ENCODE data around the gene PRKCH. TPM values are rescaled to one million over a fixed set of nuclear protein-coding genes. Genes with fewer than 3 reads are reported as not detected.
A peak's percentile ranks its signal among the peaks of the same experiment; 100 is the strongest.

The PRKCH gene
- polyA plus RNA-seq, 3 donors = 3.6 to 6.2 (median 5.4) TPM

DNA sequence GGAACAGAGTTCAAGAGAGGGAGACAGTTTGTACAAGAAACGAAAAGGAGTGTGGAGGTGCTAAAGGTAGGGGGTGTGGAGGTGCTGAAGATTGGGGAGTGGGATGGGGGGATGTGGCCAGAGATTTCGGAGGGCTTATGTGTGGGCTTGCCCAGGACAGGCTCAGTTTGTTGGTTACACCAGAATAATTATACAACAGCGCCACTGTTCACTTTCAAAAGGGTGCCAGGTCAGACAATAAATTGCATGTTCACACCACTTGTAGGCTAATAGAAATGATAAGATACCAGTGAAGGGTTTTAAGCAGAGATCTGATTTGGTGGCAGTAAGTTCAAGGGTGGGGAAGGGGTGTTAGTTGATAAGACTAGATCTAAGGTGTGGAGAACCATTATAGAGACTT, 75.3 kb downstream of the PRKCH start:
- no peaks in the 10 kb centered on the region for H3K36me3 ChIP-seq (replicated peaks in 1 of 2; ENCODE audit: control insufficient read depth in 1 of 2, insufficient read depth in 2 of 2, low read length in 2 of 2)
- Mint-ChIP-seq H3K27ac (peak overlapping the region in 1 of 7 donors; percentile 39), H3K4me1 (peaks cover 5% of the 10 kb centered on the region), H3K27me3 (ENCODE audit: low read depth in 3 of 3) (peaks cover 0 to 4% (median 0%) of the 10 kb centered on the region in 3 donors), H3K36me3 (peaks cover 18 to 26% of the 10 kb centered on the region in 2 donors), H3K9me3 (no peaks in the 10 kb centered on the region), H3K4me3 (peak overlapping the region in 1 of 2 donors; percentile 42)
- H3K27ac ChIP-seq (ENCODE audit: low read depth in 1 of 2, low read length in 2 of 2) = no peak overlapping the region
- H3K4me3 ChIP-seq (replicated peaks in 1 of 3; ENCODE audit: low read depth in 2 of 3, low read length in 3 of 3) = no peak overlapping the region
- H3K4me2 ChIP-seq (replicated peaks; ENCODE audit: extremely low read depth, low read length, poor library complexity, severe bottlenecking) = no peak overlapping the region
- intact Hi-C loops (cut with micrococcal nuclease) = no loop called here
- TF ChIP-seq, protein P1, sequence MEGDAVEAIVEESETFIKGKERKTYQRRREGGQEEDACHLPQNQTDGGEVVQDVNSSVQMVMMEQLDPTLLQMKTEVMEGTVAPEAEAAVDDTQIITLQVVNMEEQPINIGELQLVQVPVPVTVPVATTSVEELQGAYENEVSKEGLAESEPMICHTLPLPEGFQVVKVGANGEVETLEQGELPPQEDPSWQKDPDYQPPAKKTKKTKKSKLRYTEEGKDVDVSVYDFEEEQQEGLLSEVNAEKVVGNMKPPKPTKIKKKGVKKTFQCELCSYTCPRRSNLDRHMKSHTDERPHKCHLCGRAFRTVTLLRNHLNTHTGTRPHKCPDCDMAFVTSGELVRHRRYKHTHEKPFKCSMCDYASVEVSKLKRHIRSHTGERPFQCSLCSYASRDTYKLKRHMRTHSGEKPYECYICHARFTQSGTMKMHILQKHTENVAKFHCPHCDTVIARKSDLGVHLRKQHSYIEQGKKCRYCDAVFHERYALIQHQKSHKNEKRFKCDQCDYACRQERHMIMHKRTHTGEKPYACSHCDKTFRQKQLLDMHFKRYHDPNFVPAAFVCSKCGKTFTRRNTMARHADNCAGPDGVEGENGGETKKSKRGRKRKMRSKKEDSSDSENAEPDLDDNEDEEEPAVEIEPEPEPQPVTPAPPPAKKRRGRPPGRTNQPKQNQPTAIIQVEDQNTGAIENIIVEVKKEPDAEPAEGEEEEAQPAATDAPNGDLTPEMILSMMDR (IDR thresholded peaks at IDR 0.05) = no peak
- no peaks in the 10 kb centered on the region for H3K79me2 ChIP-seq (ENCODE audit: insufficient read depth, low read length)
- H3K9ac ChIP-seq (ENCODE audit: insufficient read depth, low read length, poor library complexity, severe bottlenecking) = no peak overlapping the region
- DNase-seq = no peak
- no peaks in the 10 kb centered on the region for H4K20me1 ChIP-seq (ENCODE audit: insufficient read depth, low read length)
- no peaks in the 10 kb centered on the region for H3K9me3 ChIP-seq (replicated peaks in 1 of 2; ENCODE audit: control insufficient read depth in 1 of 2, insufficient read depth in 1 of 2, low read length in 2 of 2)
- H3K27me3 ChIP-seq (ENCODE audit: control insufficient read depth in 2 of 2, insufficient read depth in 2 of 2, low read length in 2 of 2) = no peaks in the 10 kb centered on the region
- 80% methylated on average over 1 of the region's 3 CpGs for WGBS (ENCODE audit: insufficient coverage)
- no peaks in the 10 kb centered on the region for H3K4me1 ChIP-seq (ENCODE audit: control insufficient read depth in 1 of 2, insufficient read depth in 2 of 2, low read length in 2 of 2)
- no peak overlapping the region for H2AFZ ChIP-seq (ENCODE audit: insufficient read depth, low read depth, low read length, poor library complexity, severe bottlenecking)

DNA sequence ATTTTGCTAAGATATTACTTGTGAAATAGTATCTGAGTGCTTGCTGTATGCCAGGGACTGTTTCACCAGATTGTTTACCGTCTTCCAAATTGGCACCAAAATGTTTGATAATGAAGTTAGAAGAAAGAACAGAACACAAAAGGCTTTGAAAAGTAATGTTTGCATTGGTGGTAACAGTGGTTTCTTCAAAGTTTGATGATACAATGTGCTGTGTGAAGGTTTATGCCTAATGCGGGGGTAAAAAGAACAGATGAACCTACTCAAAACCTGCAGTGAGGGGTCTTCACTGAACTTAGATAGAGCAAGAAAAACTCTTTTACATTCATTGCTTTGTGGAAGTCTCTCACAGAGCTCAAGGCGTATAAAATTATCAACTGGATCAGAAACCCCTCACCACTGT, 76.2 kb downstream of the PRKCH start:
- Mint-ChIP-seq H3K36me3 (peaks cover 15 to 21% of the 10 kb centered on the region in 2 donors), H3K27ac (no peak overlapping the region), H3K9me3 (no peaks in the 10 kb centered on the region), H3K4me1 (peaks cover 5% of the 10 kb centered on the region), H3K27me3 (ENCODE audit: low read depth in 3 of 3) (peaks cover 0 to 4% (median 0%) of the 10 kb centered on the region in 3 donors), H3K4me3 (no peak overlapping the region)
- Histone ChIP-seq H3K36me3 (replicated peaks in 1 of 2; ENCODE audit: control insufficient read depth in 1 of 2, insufficient read depth in 2 of 2, low read length in 2 of 2) (no peaks in the 10 kb centered on the region), H2AFZ (ENCODE audit: insufficient read depth, low read depth, low read length, poor library complexity, severe bottlenecking) (no peak overlapping the region), H3K27ac (ENCODE audit: low read depth in 1 of 2, low read length in 2 of 2) (no peak overlapping the region), H3K9me3 (replicated peaks in 1 of 2; ENCODE audit: control insufficient read depth in 1 of 2, insufficient read depth in 1 of 2, low read length in 2 of 2) (no peaks in the 10 kb centered on the region), H3K4me1 (ENCODE audit: control insufficient read depth in 1 of 2, insufficient read depth in 2 of 2, low read length in 2 of 2) (no peaks in the 10 kb centered on the region), H4K20me1 (ENCODE audit: insufficient read depth, low read length) (no peaks in the 10 kb centered on the region), H3K9ac (ENCODE audit: insufficient read depth, low read length, poor library complexity, severe bottlenecking) (no peak overlapping the region), H3K4me2 (replicated peaks; ENCODE audit: extremely low read depth, low read length, poor library complexity, severe bottlenecking) (no peak overlapping the region), H3K27me3 (ENCODE audit: control insufficient read depth in 2 of 2, insufficient read depth in 2 of 2, low read length in 2 of 2) (no peaks in the 10 kb centered on the region), H3K79me2 (ENCODE audit: insufficient read depth, low read length) (no peaks in the 10 kb centered on the region), H3K4me3 (replicated peaks in 1 of 3; ENCODE audit: low read depth in 2 of 3, low read length in 3 of 3) (no peak overlapping the region)
- WGBS (ENCODE audit: insufficient coverage) = 100% methylated on average over 1 of the region's 3 CpGs
- intact Hi-C loops (cut with micrococcal nuclease) = no loop called here
- no peak for DNase-seq
- TF ChIP-seq, protein P1 (IDR thresholded peaks at IDR 0.05) = no peak

Data from CD14-positive monocyte (primary cell).